ENCODE measurements around the gene SP4. TPM values are rescaled to one million over a fixed set of nuclear protein-coding genes. Genes with fewer than 3 reads are reported as not detected.

Gene SP4
- total RNA-seq, 2 experiments from 2014 or later, result 22.3 to 23.6 TPM

DNA sequence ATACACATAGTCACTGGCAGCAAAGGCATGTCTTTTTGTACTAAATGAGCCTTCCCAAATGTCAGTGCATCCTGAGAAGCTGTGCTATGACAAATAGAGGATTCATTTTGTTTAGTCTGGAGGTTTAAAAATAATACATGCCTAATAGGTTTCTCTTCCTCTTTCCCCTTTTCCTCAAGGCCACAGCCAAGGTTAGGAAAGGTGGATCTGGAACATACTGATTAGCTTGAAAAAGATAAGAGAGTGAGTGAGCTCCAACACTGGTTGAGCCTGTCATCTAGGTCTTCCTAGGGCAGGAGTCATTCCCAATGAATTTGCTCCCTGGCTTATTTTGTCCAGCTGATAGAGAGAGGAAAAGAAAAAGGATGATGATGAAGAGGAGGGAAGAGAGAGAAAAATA is 14.4 kb upstream of the SP4 start:
- no peaks in the 10 kb centered on the region for H3K9me3 Mint-ChIP-seq
- TF ChIP-seq, protein P1, sequence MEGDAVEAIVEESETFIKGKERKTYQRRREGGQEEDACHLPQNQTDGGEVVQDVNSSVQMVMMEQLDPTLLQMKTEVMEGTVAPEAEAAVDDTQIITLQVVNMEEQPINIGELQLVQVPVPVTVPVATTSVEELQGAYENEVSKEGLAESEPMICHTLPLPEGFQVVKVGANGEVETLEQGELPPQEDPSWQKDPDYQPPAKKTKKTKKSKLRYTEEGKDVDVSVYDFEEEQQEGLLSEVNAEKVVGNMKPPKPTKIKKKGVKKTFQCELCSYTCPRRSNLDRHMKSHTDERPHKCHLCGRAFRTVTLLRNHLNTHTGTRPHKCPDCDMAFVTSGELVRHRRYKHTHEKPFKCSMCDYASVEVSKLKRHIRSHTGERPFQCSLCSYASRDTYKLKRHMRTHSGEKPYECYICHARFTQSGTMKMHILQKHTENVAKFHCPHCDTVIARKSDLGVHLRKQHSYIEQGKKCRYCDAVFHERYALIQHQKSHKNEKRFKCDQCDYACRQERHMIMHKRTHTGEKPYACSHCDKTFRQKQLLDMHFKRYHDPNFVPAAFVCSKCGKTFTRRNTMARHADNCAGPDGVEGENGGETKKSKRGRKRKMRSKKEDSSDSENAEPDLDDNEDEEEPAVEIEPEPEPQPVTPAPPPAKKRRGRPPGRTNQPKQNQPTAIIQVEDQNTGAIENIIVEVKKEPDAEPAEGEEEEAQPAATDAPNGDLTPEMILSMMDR (IDR thresholded peaks at IDR 0.05), result no peak
- no peak overlapping the region for H3K4me3 Mint-ChIP-seq
- H3K36me3 Mint-ChIP-seq (ENCODE audit: low read depth), result no peaks in the 10 kb centered on the region
- H3K27me3 Mint-ChIP-seq, result no peaks in the 10 kb centered on the region
- intact Hi-C loops (cut with micrococcal nuclease), result no loop called here
- no peak overlapping the region for H3K27ac Mint-ChIP-seq
- ChIA-PET POLR2A (no interaction called here), CTCF (interaction anchor here (0.9 kb wide), 1 partner anchor 157 kb away, joined by 3 read pairs; no protein-coding TSS in a partner anchor)
- peaks cover 20% of the 10 kb centered on the region for H3K4me1 Mint-ChIP-seq (ENCODE audit: low read depth)
- ATAC-seq, result no peak
- DNase-seq, result no peak

DNA sequence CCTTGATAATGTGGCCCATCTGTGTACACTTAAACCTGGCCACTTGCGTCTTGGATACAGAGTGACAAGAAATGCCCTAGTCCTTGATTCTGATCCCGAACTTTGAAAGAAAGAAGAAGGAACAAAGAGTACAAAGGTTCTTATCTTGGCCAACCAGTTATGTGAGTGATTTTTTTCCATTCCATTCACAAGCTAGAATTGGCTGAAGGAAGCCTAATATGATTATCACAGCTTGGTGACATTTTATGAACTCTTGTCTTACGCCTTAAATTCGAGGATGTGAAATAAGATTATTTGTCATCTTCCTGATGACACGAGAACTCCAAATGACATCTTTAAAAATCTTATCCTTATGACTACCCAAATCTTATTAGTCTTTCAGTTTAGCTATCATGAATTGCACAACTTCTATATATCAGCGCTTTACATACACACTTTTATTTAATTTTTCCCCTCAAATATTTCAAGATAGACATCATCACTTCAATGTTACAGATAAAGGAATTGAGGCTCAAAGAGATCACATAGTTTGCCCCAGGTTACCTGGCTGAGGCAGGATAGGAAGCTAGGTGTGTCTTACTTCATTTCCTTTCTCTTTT is 13.0 kb upstream of the SP4 start:
- POLR2A ChIA-PET, result interaction anchor here (1.2 kb wide), 1 partner anchor 12 kb away, joined by 3 read pairs; no protein-coding TSS in a partner anchor
- H3K27me3 Mint-ChIP-seq, result no peaks in the 10 kb centered on the region
- CTCF ChIA-PET, result interaction anchor here (0.8 to 1.2 kb wide), 2 partner anchors 12 to 26 kb away, joined by 3 to 4 read pairs; no protein-coding TSS in a partner anchor
- no peak for ATAC-seq
- intact Hi-C loops (cut with micrococcal nuclease), result no loop called here
- H3K36me3 Mint-ChIP-seq (ENCODE audit: low read depth), result no peaks in the 10 kb centered on the region
- no peaks in the 10 kb centered on the region for H3K9me3 Mint-ChIP-seq
- TF ChIP-seq, protein P1 (IDR thresholded peaks at IDR 0.05), result no peak
- H3K27ac Mint-ChIP-seq, result no peak overlapping the region
- H3K4me3 Mint-ChIP-seq, result no peak overlapping the region
- H3K4me1 Mint-ChIP-seq (ENCODE audit: low read depth), result peaks cover 20% of the 10 kb centered on the region
- DNase-seq, result no peak

DNA sequence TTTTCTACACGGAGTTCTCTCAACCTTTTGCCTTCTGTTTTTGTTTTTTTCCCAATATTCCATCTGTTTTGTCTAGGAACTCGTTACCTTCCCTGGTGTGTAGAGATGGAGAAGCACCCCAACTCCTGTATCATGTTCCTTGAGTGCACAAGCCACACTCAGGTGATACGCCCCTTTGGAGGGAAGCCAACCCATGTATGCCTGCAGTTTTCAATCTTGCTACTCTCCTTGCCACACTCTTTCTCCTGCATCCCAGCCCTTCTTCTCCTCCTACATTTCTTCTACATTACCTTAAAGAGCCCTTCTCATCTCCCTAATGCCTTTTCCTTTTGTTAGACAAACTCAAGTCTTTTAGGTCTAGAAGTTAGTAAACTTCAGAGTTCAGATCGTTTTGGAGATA is 10.2 kb upstream of the SP4 start:
- DNase-seq, result no peak
- ATAC-seq, result no peak
- CTCF ChIA-PET, result interaction anchor here (1.1 kb wide), 1 partner anchor 9 kb away, joined by 3 read pairs; no protein-coding TSS in a partner anchor
- Mint-ChIP-seq H3K27ac (no peak overlapping the region), H3K27me3 (no peaks in the 10 kb centered on the region), H3K4me3 (no peak overlapping the region), H3K9me3 (no peaks in the 10 kb centered on the region), H3K4me1 (ENCODE audit: low read depth) (peaks cover 13% of the 10 kb centered on the region), H3K36me3 (ENCODE audit: low read depth) (no peaks in the 10 kb centered on the region)
- POLR2A ChIA-PET, result no interaction called here
- TF ChIP-seq, protein P1 (IDR thresholded peaks at IDR 0.05), result no peak
- intact Hi-C loops (cut with micrococcal nuclease), result no loop called here

DNA sequence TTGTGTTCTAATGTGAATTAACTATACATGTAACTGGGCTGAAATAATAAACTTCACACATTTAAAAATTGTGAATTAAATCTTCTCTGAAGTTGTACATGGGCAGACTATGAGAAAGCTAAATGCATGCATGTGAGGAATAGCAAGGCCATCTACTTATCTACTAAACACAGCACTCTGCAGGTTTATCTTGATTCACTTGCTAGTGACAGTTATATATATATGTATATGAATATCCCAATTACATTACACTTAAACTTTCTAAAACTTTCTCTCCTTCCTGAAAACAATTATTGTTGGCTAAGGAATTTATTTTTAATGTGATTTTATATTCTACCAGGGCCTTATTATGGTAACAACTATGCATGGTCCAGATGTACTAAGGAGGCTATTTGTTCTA is 5.1 kb upstream of the SP4 start:
- CTCF ChIA-PET, result interaction anchor here (1.6 kb wide), 1 partner anchor 15 kb away, joined by 3 read pairs; no protein-coding TSS in a partner anchor
- no peaks in the 10 kb centered on the region for H3K27me3 Mint-ChIP-seq
- H3K9me3 Mint-ChIP-seq, result no peaks in the 10 kb centered on the region
- H3K36me3 Mint-ChIP-seq (ENCODE audit: low read depth), result no peaks in the 10 kb centered on the region
- H3K4me3 Mint-ChIP-seq, result no peak overlapping the region
- peaks cover 8% of the 10 kb centered on the region for H3K4me1 Mint-ChIP-seq (ENCODE audit: low read depth)
- no peak overlapping the region for H3K27ac Mint-ChIP-seq
- DNase-seq (no peak), ATAC-seq (no peak)
- POLR2A ChIA-PET, result no interaction called here
- TF ChIP-seq, protein P1 (IDR thresholded peaks at IDR 0.05), result no peak
- intact Hi-C loops (cut with micrococcal nuclease), result loop anchor here (10.0 kb wide), 1 partner anchor 158 kb away; no protein-coding TSS in a partner anchor

DNA sequence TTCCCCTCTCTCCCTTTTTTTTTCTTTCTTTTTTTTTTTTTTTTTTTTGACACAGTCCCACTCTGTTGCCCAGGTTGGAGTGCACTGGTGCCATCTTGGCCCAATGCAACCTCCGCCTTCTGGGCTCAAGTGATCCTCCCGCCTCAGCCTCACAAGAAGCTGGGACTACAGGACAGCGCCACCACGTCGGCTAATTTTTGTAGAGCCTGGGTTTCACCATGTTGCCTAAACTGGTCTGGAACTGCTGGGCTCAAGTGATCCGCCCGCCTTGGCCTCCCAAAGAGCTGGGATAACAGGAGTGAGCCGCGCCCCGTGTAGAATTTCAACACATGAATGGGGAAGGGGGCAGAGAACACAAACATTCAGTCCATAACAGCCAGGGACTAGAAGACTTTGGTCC is 2.6 kb upstream of the SP4 start:
- ATAC-seq, result no peak
- Mint-ChIP-seq H3K27me3 (no peaks in the 10 kb centered on the region), H3K27ac (no peak overlapping the region), H3K36me3 (ENCODE audit: low read depth) (peaks cover 19% of the 10 kb centered on the region), H3K4me1 (ENCODE audit: low read depth) (peaks cover 22% of the 10 kb centered on the region), H3K4me3 (no peak overlapping the region), H3K9me3 (no peaks in the 10 kb centered on the region)
- ChIA-PET POLR2A (interaction anchor here (1.0 kb wide), 1 partner anchor 88 kb away, joined by 3 read pairs; no protein-coding TSS in a partner anchor), CTCF (interaction anchor here (0.8 kb wide), 1 partner anchor 96 kb away, joined by 3 read pairs; no protein-coding TSS in a partner anchor)
- DNase-seq, result no peak
- intact Hi-C loops (cut with micrococcal nuclease), result loop anchor here (5.0 to 10.0 kb wide), 2 partner anchors 73 to 160 kb away; no protein-coding TSS in a partner anchor
- TF ChIP-seq, protein P1 (IDR thresholded peaks at IDR 0.05), result no peak
